KMS-11 (cell line): ENCODE results near the gene BCDIN3D.
"Not testable (repeated sequence)": the region's sequence is repeated elsewhere in the genome, so short reads cannot be mapped to it uniquely, and the experiment has no call there.

ENCODE experiments used
- H2AFZ ChIP-seq: fragments of 200-600 bp; sonication (generic); 2 replicates; pipeline ENCODE4 v1.6.1; 2016; ENCODE audit warnings: antibody characterized with exemption, mixed run types, low read depth
- H3K27ac ChIP-seq: fragments of 200-600 bp; sonication (generic); 2 replicates; pipeline ENCODE4 v1.6.1; 2016; ENCODE audit warnings: mild to moderate bottlenecking, mixed run types
- H3K27me3 ChIP-seq: fragments of 200-600 bp; sonication (generic); 2 replicates; pipeline ENCODE4 v1.6.1; 2017; ENCODE audit warnings: mild to moderate bottlenecking, low read depth, mixed run types, moderate library complexity; ENCODE audit not compliant: insufficient read depth
- H3K36me3 ChIP-seq: fragments of 200-600 bp; sonication (generic); 2 replicates; pipeline ENCODE4 v1.6.1; 2017; ENCODE audit warnings: mild to moderate bottlenecking, mixed run types; ENCODE audit not compliant: insufficient read depth
- H3K4me1 ChIP-seq: fragments of 200-600 bp; sonication (generic); 2 replicates; pipeline ENCODE4 v1.6.1; 2016; ENCODE audit warnings: mild to moderate bottlenecking, low read depth, mixed run types; ENCODE audit not compliant: poor library complexity, severe bottlenecking
- H3K4me2 ChIP-seq: fragments of 200-600 bp; sonication (generic); 2 replicates; pipeline ENCODE4 v1.7.0; 2016; ENCODE audit warnings: mild to moderate bottlenecking, mixed run types
- H3K4me3 ChIP-seq: fragments of 200-600 bp; sonication (generic); IDR thresholded peaks from 2 replicates; pipeline ENCODE4 v1.6.1; 2017; ENCODE audit warnings: low read depth, low read length, mixed read lengths; ENCODE audit not compliant: insufficient read depth
- H3K79me2 ChIP-seq: fragments of 200-600 bp; sonication (generic); 2 replicates; pipeline ENCODE4 v1.6.1; 2016; ENCODE audit warnings: low read depth, mixed run types; ENCODE audit not compliant: insufficient read depth
- H3K9ac ChIP-seq: fragments of 200-600 bp; sonication (generic); 2 replicates; pipeline ENCODE4 v1.6.1; 2016; ENCODE audit warnings: mild to moderate bottlenecking, mixed run types
- H4K20me1 ChIP-seq: fragments of 200-600 bp; sonication (generic); 2 replicates; pipeline ENCODE4 v1.6.1; 2016; ENCODE audit warnings: mild to moderate bottlenecking, mixed run types; ENCODE audit not compliant: insufficient read depth
- CTCF ChIP-seq: fragments of 200-600 bp; sonication (generic); conservative IDR thresholded peaks from 2 replicates; pipeline ENCODE4 v1.6.1; 2017; ENCODE audit warnings: low read depth, mild to moderate bottlenecking, antibody characterized with exemption, low read length, moderate library complexity, mixed read lengths

Gene BCDIN3D

DNA sequence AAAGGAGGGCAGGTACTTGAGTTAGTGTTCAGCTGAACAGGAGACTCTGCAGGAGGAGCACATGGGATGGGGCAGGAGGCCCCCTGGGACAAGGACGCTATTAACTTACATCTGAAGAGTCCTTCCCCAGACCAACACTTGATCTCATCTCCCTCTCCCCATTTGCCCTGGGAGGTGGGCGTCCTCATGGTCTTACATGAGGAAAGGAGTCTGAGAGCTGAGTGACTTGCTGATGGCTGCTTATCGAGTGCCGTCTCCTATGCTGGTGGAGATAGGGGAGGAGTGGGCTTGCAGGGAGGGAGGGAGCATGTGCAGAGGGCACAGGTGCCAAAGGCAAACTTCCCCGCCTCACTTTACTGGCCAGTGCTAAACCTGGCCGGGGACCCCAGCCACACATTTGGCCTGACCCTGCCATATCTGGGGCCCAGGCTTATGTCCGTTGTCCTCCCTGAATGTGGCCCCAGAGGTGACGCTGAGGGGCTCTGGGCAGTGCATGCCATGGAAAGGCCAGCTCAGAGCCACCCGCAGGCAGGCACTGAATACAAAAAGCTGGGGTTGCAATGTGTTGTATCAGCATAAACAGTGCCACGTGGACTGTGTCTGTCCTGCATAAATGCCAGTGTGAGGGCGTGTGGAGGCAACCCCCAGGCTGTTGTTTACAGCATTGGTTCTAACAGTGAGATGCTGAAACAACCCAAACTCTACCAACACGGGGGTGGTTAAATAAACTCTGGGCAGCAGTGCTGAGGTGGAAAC lies 31.4 kb upstream of the BCDIN3D start:
- no peak for TF ChIP-seq CTCF

DNA sequence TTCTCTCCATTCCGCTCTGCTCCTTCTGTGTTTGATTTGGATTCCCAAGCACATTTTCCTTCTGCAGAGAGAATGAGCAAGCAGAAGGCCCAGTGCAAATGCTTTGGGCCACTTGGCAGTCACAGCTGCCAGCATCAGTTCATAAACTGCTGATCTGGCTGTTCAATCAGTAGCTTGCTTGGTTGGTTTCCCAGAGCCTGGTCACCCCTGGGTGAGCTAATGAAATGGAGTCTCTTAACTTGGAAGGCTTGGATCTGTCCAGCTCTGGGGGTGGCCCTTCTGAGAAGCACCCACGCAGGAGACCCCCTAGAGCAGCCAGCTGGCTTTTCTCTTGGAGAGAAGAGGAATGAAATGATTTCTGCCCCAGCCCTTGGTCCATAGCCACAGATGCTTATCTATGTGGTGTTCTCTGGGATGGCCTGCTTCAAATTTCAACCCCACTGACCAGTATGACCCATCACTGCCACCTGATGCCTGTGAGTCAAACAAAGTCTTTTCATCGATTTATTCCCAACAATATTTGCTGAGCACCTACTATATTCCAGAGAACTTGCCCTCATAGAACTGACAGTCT lies 30.5 kb upstream of the BCDIN3D start:
- Histone ChIP-seq H2AFZ (no peak overlapping the region), H4K20me1 (no peaks in the 10 kb centered on the region), H3K4me2 (no peak overlapping the region), H3K79me2 (no peaks in the 10 kb centered on the region), H3K27ac (no peak overlapping the region), H3K4me3 (no peak overlapping the region), H3K27me3 (no peaks in the 10 kb centered on the region; the same call in 1 of the 2 replicates), H3K36me3 (no peaks in the 10 kb centered on the region), H3K4me1 (no peaks in the 10 kb centered on the region), H3K9ac (no peak overlapping the region)
- no peak for TF ChIP-seq CTCF

More for the DNA sequence above, 31.4 kb upstream of the BCDIN3D start:
- Histone ChIP-seq H4K20me1 (no peaks in the 10 kb centered on the region), H3K27me3 (no peaks in the 10 kb centered on the region), H3K4me3 (no peak overlapping the region), H2AFZ (no peak overlapping the region), H3K36me3 (no peaks in the 10 kb centered on the region), H3K9ac (no peak overlapping the region), H3K4me2 (no peak overlapping the region), H3K4me1 (no peaks in the 10 kb centered on the region), H3K27ac (no peak overlapping the region), H3K79me2 (no peaks in the 10 kb centered on the region)

- Histone ChIP-seq H3K4me2 (no peak overlapping the region), H3K27me3 (no peaks in the 10 kb centered on the region; the same call in 1 of the 2 replicates), H3K79me2 (no peaks in the 10 kb centered on the region), H3K9ac (no peak overlapping the region), H3K4me1 (no peaks in the 10 kb centered on the region), H3K4me3 (no peak overlapping the region), H4K20me1 (no peaks in the 10 kb centered on the region), H3K27ac (no peak overlapping the region), H2AFZ (no peak overlapping the region), H3K36me3 (no peaks in the 10 kb centered on the region)
- TF ChIP-seq CTCF = no peak
These were observed 29.9 kb upstream of the BCDIN3D start for GRCh38 chr12:49872781-49873181.

GRCh38 chr12:49872381-49872780 lies 29.5 kb upstream of the BCDIN3D start:
- Histone ChIP-seq H3K4me1 (no peaks in the 10 kb centered on the region), H2AFZ (no peak overlapping the region), H3K4me2 (no peak overlapping the region), H4K20me1 (no peaks in the 10 kb centered on the region), H3K36me3 (no peaks in the 10 kb centered on the region), H3K9ac (no peak overlapping the region), H3K79me2 (no peaks in the 10 kb centered on the region), H3K27me3 (no peaks in the 10 kb centered on the region; the same call in 1 of the 2 replicates), H3K4me3 (no peak overlapping the region), H3K27ac (no peak overlapping the region)
- no peak for TF ChIP-seq CTCF

GRCh38 chr12:49871811-49872251 lies 28.9 kb upstream of the BCDIN3D start:
- H3K36me3 ChIP-seq, H3K27ac ChIP-seq, H3K4me2 ChIP-seq, H3K4me3 ChIP-seq, H3K4me1 ChIP-seq, H4K20me1 ChIP-seq, H3K9ac ChIP-seq, H3K79me2 ChIP-seq, H2AFZ ChIP-seq, H3K27me3 ChIP-seq: not testable (repeated sequence)
